ENCODE data around the gene RASEF. TPM values are rescaled to one million over a fixed set of nuclear protein-coding genes. Genes with fewer than 3 reads are reported as not detected.

The RASEF gene
- total and polyA plus RNA-seq, 9 donors = 0.07 to 15.9 (median 1.0) TPM

DNA sequence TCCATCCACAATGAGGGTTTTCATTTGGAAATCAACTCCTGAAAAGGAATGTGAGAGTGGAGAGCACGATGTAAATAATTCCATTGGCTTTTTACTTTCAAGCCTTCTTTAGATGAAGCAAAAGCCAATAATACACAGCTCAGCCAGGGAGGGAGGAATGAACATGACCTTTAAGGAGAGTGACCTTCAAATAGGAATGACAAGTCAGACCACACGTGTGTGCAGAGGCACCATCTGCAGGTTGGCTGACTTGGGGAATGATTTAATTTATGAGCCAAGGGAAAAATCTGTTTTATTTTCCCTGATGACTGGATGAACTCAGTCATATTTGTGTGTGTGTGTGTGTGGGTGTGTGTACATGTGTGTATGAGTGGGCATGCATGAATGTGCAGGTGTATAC lies 64.5 kb downstream of the RASEF start:
- intact Hi-C loops (cut with DNase I) = no loop called here
- no peaks in the 10 kb centered on the region for H3K36me3 ChIP-seq
- no peaks in the 10 kb centered on the region for H3K27me3 ChIP-seq
- TF ChIP-seq EP300 (IDR thresholded peaks at IDR 0.05) (no peak), POLR2A (IDR thresholded peaks at IDR 0.05) (no peak)
- TF ChIP-seq, protein P1, sequence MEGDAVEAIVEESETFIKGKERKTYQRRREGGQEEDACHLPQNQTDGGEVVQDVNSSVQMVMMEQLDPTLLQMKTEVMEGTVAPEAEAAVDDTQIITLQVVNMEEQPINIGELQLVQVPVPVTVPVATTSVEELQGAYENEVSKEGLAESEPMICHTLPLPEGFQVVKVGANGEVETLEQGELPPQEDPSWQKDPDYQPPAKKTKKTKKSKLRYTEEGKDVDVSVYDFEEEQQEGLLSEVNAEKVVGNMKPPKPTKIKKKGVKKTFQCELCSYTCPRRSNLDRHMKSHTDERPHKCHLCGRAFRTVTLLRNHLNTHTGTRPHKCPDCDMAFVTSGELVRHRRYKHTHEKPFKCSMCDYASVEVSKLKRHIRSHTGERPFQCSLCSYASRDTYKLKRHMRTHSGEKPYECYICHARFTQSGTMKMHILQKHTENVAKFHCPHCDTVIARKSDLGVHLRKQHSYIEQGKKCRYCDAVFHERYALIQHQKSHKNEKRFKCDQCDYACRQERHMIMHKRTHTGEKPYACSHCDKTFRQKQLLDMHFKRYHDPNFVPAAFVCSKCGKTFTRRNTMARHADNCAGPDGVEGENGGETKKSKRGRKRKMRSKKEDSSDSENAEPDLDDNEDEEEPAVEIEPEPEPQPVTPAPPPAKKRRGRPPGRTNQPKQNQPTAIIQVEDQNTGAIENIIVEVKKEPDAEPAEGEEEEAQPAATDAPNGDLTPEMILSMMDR (IDR thresholded peaks at IDR 0.05) = no peak
- 6 to 20% (median 7%) methylated on average over 2 of the region's 2 CpGs for WGBS, 3 donors
- H3K27ac ChIP-seq = no peak overlapping the region
- no peak overlapping the region for H3K4me3 ChIP-seq
- DNase-seq = no peak
- H3K4me1 ChIP-seq (ENCODE audit: insufficient read depth) = no peaks in the 10 kb centered on the region
- no peaks in the 10 kb centered on the region for H3K9me3 ChIP-seq

GRCh38 chr9:82997476-82998140 lies 65.3 kb downstream of the RASEF start:
- DNase-seq = no peak
- H3K4me3 ChIP-seq = no peak overlapping the region
- TF ChIP-seq POLR2A (IDR thresholded peaks at IDR 0.05) (no peak), EP300 (IDR thresholded peaks at IDR 0.05) (no peak)
- TF ChIP-seq, protein P1 (IDR thresholded peaks at IDR 0.05) = no peak
- WGBS, 3 donors = 94 to 96% (median 94%) methylated on average over 6 of the region's 6 CpGs
- no peaks in the 10 kb centered on the region for H3K36me3 ChIP-seq
- no peaks in the 10 kb centered on the region for H3K27me3 ChIP-seq
- H3K27ac ChIP-seq = no peak overlapping the region
- no peaks in the 10 kb centered on the region for H3K4me1 ChIP-seq (ENCODE audit: insufficient read depth)
- H3K9me3 ChIP-seq = no peaks in the 10 kb centered on the region
- intact Hi-C loops (cut with DNase I) = no loop called here

DNA sequence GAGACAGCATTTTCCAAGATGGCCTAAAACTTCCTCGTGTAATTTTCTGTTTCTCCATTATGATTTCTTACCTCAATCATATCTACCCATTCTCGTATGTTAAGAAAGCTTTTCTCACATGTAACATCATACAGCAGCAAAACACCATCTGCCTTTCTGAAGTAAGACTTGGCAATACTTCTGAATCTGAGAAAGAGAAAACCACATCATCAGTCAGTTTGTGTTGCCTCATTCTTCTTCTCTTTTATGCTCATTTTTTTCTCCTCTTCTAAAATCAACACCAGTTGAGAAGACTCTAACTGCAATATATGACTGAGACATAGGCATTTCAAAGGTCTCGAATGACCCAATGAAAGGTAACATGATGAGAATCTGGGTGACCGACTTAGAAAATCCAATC lies 66.0 kb downstream of the RASEF start:
- no peak for DNase-seq
- Histone ChIP-seq H3K9me3 (no peaks in the 10 kb centered on the region), H3K27me3 (no peaks in the 10 kb centered on the region), H3K4me3 (no peak overlapping the region), H3K36me3 (no peaks in the 10 kb centered on the region), H3K4me1 (ENCODE audit: insufficient read depth) (no peaks in the 10 kb centered on the region), H3K27ac (no peak overlapping the region)
- no peak for TF ChIP-seq EP300 (IDR thresholded peaks at IDR 0.05)
- no peak for TF ChIP-seq POLR2A (IDR thresholded peaks at IDR 0.05)
- TF ChIP-seq, protein P1 (IDR thresholded peaks at IDR 0.05) = no peak
- intact Hi-C loops (cut with DNase I) = no loop called here
- 90 to 95% (median 90%) methylated on average over 4 of the region's 4 CpGs for WGBS, 3 donors

GRCh38 chr9:82993856-82994605 lies 68.9 kb downstream of the RASEF start:
- no peaks in the 10 kb centered on the region for H3K4me1 ChIP-seq (ENCODE audit: insufficient read depth)
- H3K27ac ChIP-seq = no peak overlapping the region
- intact Hi-C loops (cut with DNase I) = no loop called here
- TF ChIP-seq EP300 (IDR thresholded peaks at IDR 0.05) (no peak), POLR2A (IDR thresholded peaks at IDR 0.05) (no peak)
- TF ChIP-seq, protein P1 (IDR thresholded peaks at IDR 0.05) = no peak
- H3K4me3 ChIP-seq = no peak overlapping the region
- no peaks in the 10 kb centered on the region for H3K36me3 ChIP-seq
- no peak for DNase-seq
- no peaks in the 10 kb centered on the region for H3K9me3 ChIP-seq
- WGBS, 3 donors = 89 to 91% (median 89%) methylated on average over 8 of the region's 8 CpGs
- H3K27me3 ChIP-seq = no peaks in the 10 kb centered on the region
